ENCODE results near the gene TFF1. TPM values are rescaled to one million over a fixed set of nuclear protein-coding genes. Genes with fewer than 3 reads are reported as not detected.

TFF1 gene
- total RNA-seq, 4 donors from 2014 or later: 8.6 to 45.3 (median 25.8) TPM; not detected in 1

- H3K9me3 ChIP-seq: no peaks in the 10 kb centered on the region
- in situ Hi-C loops (cut with MboI; ENCODE audit: low pct_ligation_motif_present in 1 of 4, low pct_unique_long_range_greater_than_20kb in 1 of 4, low sequenced_read_pairs in 3 of 4): no loop called here
- H3K27me3 ChIP-seq: no peaks in the 10 kb centered on the region
- H3K36me3 ChIP-seq: no peaks in the 10 kb centered on the region
- 88 to 97% methylated on average over 7 to 9 of the region's 9 CpGs for WGBS, 2 donors (ENCODE audit: low coverage in 1 of 2)
- no peak overlapping the region for H3K27ac ChIP-seq
- no peaks in the 10 kb centered on the region for H3K4me1 ChIP-seq
- H3K4me3 ChIP-seq: no peak overlapping the region
- intact Hi-C loops (cut with DNase I; ENCODE audit: low total_unique reads): no loop called here
- DNase-seq: no peak
- TF ChIP-seq POLR2AphosphoS5 (IDR thresholded peaks at IDR 0.05) (no peak), EP300 (IDR thresholded peaks at IDR 0.05; ENCODE audit: low read depth) (no peak), POLR2A (IDR thresholded peaks at IDR 0.05) (no peak), CTCF (IDR thresholded peaks at IDR 0.05) (no peak)
Observed at GRCh38 chr21:42346441-42346840, 19.9 kb downstream of the TFF1 start.

GRCh38 chr21:42344631-42345030 is 21.7 kb downstream of the TFF1 start:
- H3K9me3 ChIP-seq: no peaks in the 10 kb centered on the region
- TF ChIP-seq EP300 (IDR thresholded peaks at IDR 0.05; ENCODE audit: low read depth): no peak
- TF ChIP-seq CTCF (IDR thresholded peaks at IDR 0.05): no peak
- no peak for TF ChIP-seq POLR2AphosphoS5 (IDR thresholded peaks at IDR 0.05)
- TF ChIP-seq POLR2A (IDR thresholded peaks at IDR 0.05): no peak
- in situ Hi-C loops (cut with MboI; ENCODE audit: low pct_ligation_motif_present in 1 of 4, low pct_unique_long_range_greater_than_20kb in 1 of 4, low sequenced_read_pairs in 3 of 4): no loop called here
- intact Hi-C loops (cut with DNase I; ENCODE audit: low total_unique reads): no loop called here
- H3K36me3 ChIP-seq: no peaks in the 10 kb centered on the region
- H3K27ac ChIP-seq: no peak overlapping the region
- no peaks in the 10 kb centered on the region for H3K4me1 ChIP-seq
- 67 to 100% methylated on average over 1 to 4 of the region's 4 CpGs for WGBS, 2 donors (ENCODE audit: low coverage in 1 of 2)
- no peak overlapping the region for H3K4me3 ChIP-seq
- H3K27me3 ChIP-seq: no peaks in the 10 kb centered on the region
- DNase-seq: no peak

- Histone ChIP-seq H3K9me3 (no peaks in the 10 kb centered on the region), H3K36me3 (no peaks in the 10 kb centered on the region), H3K27ac (no peak overlapping the region), H3K4me1 (no peaks in the 10 kb centered on the region), H3K27me3 (no peaks in the 10 kb centered on the region), H3K4me3 (no peak overlapping the region)
- TF ChIP-seq CTCF (IDR thresholded peaks at IDR 0.05): no peak
- TF ChIP-seq POLR2AphosphoS5 (IDR thresholded peaks at IDR 0.05): no peak
- intact Hi-C loops (cut with DNase I; ENCODE audit: low total_unique reads): no loop called here
- DNase-seq: no peak
- 79 to 87% methylated on average over 3 to 11 of the region's 11 CpGs for WGBS, 2 donors (ENCODE audit: low coverage in 1 of 2)
- in situ Hi-C loops (cut with MboI; ENCODE audit: low pct_ligation_motif_present in 1 of 4, low pct_unique_long_range_greater_than_20kb in 1 of 4, low sequenced_read_pairs in 3 of 4): no loop called here
Observed at GRCh38 chr21:42343963-42344510, 22.3 kb downstream of the TFF1 start.

- no peaks in the 10 kb centered on the region for H3K9me3 ChIP-seq
- no peak overlapping the region for H3K27ac ChIP-seq
- no peak overlapping the region for H3K4me3 ChIP-seq
- H3K27me3 ChIP-seq: no peaks in the 10 kb centered on the region
- intact Hi-C loops (cut with DNase I; ENCODE audit: low total_unique reads): no loop called here
- H3K36me3 ChIP-seq: no peaks in the 10 kb centered on the region
- no peaks in the 10 kb centered on the region for H3K4me1 ChIP-seq
- in situ Hi-C loops (cut with MboI; ENCODE audit: low pct_ligation_motif_present in 1 of 4, low pct_unique_long_range_greater_than_20kb in 1 of 4, low sequenced_read_pairs in 3 of 4): no loop called here
- TF ChIP-seq POLR2AphosphoS5 (IDR thresholded peaks at IDR 0.05) (no peak), POLR2A (IDR thresholded peaks at IDR 0.05) (no peak), CTCF (IDR thresholded peaks at IDR 0.05) (no peak), EP300 (IDR thresholded peaks at IDR 0.05; ENCODE audit: low read depth) (no peak)
- DNase-seq: no peak
- 78 to 89% methylated on average over 3 to 6 of the region's 6 CpGs for WGBS, 2 donors (ENCODE audit: low coverage in 1 of 2)
Observed at GRCh38 chr21:42343556-42343955, 22.8 kb downstream of the TFF1 start.

Data from transverse colon (tissue), 4 donors.